Stimulated activated CD4-positive, alpha-beta T cell treated with anti-CD3 and anti-CD28 coated beads, TNF-alpha, amount 100 ng/mL, for 1 hour (primary cell): ENCODE data around the gene ECT2L.

Experiments
- DNase-seq, 3 donors: peaks; one replicate each; pipeline ENCODE4 v3.0.0-alpha.2; 2020; ENCODE audit warnings: low read depth in 3 of 3, low spot score in 1 of 3

ECT2L gene

DNA sequence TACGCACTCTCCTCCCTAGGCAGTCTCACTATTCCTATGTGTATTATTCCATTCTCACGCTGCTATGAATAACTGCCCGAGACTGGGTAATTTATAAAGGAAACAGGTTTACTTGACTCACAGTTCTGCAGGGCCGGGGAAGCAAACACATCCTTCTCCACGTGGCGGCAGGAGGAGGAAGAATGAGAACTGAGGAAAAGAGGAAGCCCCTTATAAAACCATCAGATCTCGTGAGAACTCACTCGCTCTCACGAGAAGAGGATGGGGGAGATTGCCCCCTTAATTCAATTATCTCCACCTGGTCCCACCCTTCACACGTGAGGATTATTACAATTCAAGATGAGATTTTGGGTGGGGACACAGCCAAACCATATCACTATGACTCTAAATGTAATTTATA is 61.9 kb downstream of the ECT2L start:
- no peak for DNase-seq

DNA sequence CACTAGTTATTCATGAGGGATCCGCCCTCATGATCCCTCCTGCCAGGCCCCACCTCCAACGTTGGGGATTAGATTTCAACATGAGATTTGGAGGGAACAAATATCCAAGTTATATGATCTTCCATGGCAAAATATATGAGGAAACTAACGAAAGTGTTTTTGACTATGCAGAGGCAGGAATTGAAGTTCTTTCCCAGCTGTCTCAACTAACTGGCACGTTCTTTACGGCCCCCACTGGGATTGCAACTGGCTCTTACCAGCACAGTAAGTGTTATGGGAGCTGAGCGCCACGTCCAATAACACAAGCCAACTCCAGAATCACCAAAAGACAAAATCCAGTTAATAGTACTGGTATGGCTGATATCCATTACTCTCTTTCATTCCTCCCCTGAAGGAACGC is 66.6 kb downstream of the ECT2L start:
- DNase-seq, result no peak

- DNase-seq, result no peak
These were observed 67.4 kb downstream of the ECT2L start for GRCh38 chr6:138863321-138863720.

GRCh38 chr6:138864343-138864890 is 68.5 kb downstream of the ECT2L start:
- DNase-seq, result no peak

- DNase-seq, result no peak
These were observed 69.7 kb downstream of the ECT2L start for GRCh38 chr6:138865480-138866109.

GRCh38 chr6:138868181-138868580 is 72.3 kb downstream of the ECT2L start:
- no peak for DNase-seq

- no peak for DNase-seq
These were observed 73.5 kb downstream of the ECT2L start for GRCh38 chr6:138869398-138869797.

DNA sequence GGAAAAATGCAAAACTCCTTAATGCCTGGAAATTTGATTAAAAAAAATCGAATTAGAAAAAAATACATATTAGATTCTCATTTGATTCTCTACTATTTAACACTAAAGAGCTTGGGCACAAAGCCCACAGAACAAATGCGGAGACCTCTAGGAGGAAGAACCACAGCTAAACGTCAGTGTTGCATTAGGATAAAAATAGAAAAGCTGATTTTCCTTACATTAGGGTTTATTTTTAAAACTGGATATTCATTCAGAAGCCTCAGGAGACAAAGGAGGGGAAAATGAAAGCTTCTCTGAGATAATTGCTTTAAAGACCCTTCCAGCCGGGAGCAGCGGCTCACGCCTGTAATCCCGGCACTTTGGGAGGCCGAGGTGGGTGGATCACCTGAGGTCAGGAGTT is 77.3 kb downstream of the ECT2L start:
- no peak for DNase-seq

DNA sequence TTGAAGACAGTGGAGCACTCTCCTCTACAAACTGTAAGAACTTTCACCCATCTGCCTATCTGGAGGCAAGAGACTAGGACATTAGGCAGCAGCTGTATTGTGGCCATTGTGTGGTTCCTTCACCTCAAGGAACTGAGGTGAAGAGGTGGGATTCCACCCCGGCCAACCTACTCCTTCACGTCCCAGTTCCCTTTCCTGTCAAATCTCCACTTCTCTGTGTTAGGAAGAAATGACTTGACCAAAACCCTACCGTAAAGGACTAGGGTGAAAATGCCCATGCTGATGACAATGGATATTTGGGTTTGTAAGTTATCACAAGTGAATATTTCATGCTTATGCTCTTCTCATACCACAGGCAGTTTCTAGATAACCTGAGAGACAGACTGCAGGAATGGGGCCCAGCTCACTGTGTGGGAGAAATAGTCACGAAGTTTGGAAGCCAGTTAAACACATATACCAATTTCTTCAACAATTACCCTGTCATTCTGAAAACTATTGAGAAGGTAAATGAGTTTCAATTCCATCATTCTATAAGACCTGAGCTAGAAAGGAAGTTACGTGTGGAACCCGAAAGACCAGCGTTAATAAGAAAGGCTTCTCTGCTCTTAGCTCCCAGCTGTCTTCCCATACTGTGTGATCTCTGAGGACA is 86.6 kb downstream of the ECT2L start:
- DNase-seq, result no peak

DNA sequence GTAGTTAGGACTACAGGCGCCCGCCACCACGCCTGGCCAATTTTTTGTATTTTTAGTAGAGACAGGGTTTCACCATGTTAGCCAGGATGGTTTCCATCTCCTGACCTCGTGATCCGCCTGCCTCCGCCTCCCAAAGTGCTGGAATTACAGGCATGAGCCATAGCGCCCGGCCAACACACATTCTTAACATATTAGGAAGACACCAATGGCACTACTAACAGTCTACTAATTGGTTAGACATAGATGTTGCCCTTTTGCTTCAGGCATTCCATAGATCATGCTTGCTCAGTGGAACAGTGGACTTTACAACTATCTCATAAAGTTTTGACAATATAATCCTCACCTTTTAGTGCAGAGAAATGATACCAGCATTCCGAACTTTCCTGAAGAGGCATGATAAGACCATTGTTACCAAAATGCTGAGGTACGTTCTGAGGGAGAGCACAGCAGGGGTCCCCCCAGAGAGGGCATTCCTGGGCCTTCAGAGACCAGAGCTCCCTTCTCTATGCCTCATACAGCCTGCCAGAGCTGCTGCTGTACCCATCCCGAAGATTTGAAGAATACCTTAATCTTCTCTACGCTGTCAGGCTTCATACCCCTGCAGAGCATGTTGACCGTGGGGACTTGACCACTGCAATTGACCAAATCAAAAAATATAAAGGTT is 89.4 kb downstream of the ECT2L start:
- no peak for DNase-seq

GRCh38 chr6:138891255-138891986 is 95.5 kb downstream of the ECT2L start:
- no peak for DNase-seq

DNA sequence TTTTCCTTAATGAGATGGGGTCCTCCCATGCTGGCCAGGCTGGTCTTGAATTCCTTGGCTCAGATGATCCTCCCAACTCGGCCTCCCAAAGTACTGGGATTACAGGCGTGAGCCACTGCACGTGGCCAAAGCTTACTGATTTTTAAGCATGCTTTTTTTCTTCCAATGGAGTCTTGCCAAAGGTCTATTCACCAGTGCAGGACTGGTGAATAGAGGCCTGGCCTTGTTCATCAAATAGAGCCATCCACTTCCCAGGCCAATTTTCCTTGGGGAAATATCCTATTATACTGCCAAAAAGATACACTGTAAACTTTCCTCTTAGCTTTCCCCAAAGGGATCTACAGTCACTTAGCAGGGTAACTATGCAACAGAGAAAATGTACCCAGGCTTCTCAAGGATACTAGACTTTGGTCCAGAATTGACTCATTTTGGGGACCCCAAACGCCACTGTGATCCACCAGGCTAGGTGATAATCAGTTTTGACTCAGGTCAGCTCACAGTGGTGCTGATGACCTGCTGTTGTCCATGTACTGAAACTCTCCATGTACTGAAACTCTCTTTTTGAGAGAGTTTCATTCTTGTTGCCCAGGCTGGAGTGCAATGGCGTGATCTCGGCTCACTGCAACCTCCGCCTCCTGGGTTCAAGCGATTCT is 100.3 kb downstream of the ECT2L start:
- DNase-seq, result no peak

GRCh38 chr6:138897031-138897430 is 101.1 kb downstream of the ECT2L start:
- no peak for DNase-seq

DNA sequence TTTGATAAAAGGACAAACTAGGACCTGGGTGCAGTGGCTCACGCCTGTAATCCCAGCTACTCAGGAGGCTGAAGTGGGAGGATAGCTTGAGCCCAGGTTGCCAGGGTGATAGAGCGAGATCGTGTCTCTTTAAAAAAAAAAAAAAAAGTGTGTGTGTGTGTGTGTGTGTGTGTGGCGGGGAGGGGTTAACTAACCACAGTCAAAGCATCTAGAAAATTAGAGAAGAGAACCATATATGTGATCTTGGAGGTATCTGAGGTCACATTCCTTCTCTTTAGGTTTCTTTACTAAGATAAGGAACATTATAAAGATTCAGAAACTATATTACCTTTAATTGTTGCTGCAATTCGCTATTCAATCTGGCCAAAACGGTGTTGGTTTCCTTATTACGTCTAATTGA is 111.3 kb downstream of the ECT2L start:
- DNase-seq, result no peak

DNA sequence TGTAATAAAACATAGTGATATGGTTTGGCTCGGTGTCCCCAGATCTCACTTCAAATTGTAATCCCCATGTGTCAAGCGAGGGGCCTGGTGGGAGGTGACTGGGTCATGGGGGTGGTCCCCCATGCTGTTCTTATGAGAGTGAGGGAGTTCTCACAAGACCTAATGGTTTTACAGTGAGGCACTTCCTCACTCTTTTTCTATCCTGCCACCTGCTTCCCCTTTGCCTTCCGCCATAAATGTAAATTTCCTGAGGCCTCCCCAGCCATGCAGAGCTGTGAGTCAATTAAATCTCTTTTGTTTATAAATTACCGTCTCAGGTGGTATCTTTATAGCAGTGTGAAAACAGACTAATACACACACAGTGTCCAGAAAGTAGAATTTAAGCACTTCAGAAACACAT is 113.6 kb downstream of the ECT2L start:
- no peak for DNase-seq

- DNase-seq, result no peak
These were observed 114.1 kb downstream of the ECT2L start for GRCh38 chr6:138909975-138910374.

DNA sequence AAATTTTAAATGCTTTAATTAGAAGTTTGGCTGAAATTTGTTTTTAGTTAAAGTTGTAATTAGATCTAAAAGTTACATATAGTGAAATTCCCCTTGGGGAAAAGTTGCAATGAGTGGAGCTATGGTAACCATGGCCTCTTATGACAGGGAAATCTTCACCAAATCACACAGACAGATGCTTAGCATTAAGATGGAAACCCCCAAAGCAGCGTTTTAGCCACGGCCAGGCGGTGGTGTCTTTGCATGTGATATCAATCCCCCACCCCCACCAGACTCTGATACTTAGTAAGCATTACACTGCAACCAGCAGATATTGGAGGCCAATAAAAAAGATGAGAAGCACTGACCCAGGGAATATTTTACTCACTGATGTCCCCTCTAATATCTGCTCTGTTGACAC is 116.4 kb downstream of the ECT2L start:
- no peak for DNase-seq

GRCh38 chr6:138914701-138915100 is 118.8 kb downstream of the ECT2L start:
- no peak for DNase-seq

- DNase-seq, result no peak
These were observed 125.0 kb downstream of the ECT2L start for GRCh38 chr6:138920906-138921305.

- DNase-seq, result no peak
These were observed 127.7 kb downstream of the ECT2L start for GRCh38 chr6:138923561-138923960.

DNA sequence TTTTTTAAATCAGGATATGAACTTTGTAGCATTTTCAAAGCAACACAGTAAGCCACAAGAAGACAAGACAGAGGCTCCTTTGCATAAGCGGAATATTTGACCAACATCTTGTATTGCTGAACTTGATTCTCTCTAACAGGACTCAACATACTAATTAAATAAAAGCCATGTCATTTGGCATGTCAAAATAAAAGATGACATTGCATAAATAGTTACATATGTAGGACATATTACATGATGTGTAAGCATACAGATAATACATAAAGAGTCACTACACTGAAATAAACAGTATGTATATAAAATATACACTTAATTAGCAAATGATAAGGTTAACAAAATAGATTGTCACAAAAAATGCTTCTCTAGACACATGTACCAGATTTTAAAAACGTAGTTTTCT is 129.9 kb downstream of the ECT2L start:
- no peak for DNase-seq
